DND-41 (cell line): ENCODE results near the gene ATP1A1.

Experiments used
- CTCF ChIP-seq: IDR thresholded peaks from 2 replicates; pipeline ENCODE4 v1.5.1; 2012; ENCODE audit warnings: borderline replicate concordance, low read length, moderate library complexity, mild to moderate bottlenecking; ENCODE audit not compliant: poor library complexity, severe bottlenecking; ENCODE audit errors: extremely low read depth
- EZH2 ChIP-seq: IDR thresholded peaks from 3 replicates; pipeline ENCODE4 v1.6.1; 2012; ENCODE audit warnings: borderline replicate concordance, low read depth, mild to moderate bottlenecking, moderate library complexity, low read length, inconsistent platforms; ENCODE audit not compliant: severe bottlenecking

GRCh38 chr1:116359060-116359830 is 13.8 kb upstream of the ATP1A1 start:
- TF ChIP-seq CTCF, result no peak
- TF ChIP-seq EZH2, result no peak
